ENCODE measurements around the gene ZNF197. TPM values are rescaled to one million over a fixed set of nuclear protein-coding genes. Genes with fewer than 3 reads are reported as not detected.
A peak's percentile ranks its signal among the peaks of the same experiment; 100 is the strongest.

Gene ZNF197
- total RNA-seq, 6 experiments from 2014 or later: 12.0 to 13.5 (median 12.2) TPM

- peaks cover 5% of the 10 kb centered on the region; the same call in 1 of the 2 replicates for H3K9me3 Mint-ChIP-seq
- no peak overlapping the region for H3K4me3 Mint-ChIP-seq
- TF ChIP-seq CTCF (IDR thresholded peaks at IDR 0.05): no peak
- no peaks in the 10 kb centered on the region for H3K4me1 Mint-ChIP-seq (ENCODE audit: low read depth)
- H3K27ac Mint-ChIP-seq: no peak overlapping the region
- DNase-seq: no peak
- no peaks in the 10 kb centered on the region for H3K27me3 Mint-ChIP-seq (ENCODE audit: insufficient read depth)
- peaks cover 44% of the 10 kb centered on the region for H3K36me3 Mint-ChIP-seq (ENCODE audit: low read depth)
These were observed 7.4 kb downstream of the ZNF197 start for GRCh38 chr3:44632193-44632592.

- H3K4me3 Mint-ChIP-seq: no peak overlapping the region
- no peak overlapping the region for H3K27ac Mint-ChIP-seq
- H3K4me1 Mint-ChIP-seq (ENCODE audit: low read depth): no peaks in the 10 kb centered on the region
- H3K9me3 Mint-ChIP-seq: peaks cover 45% of the 10 kb centered on the region
- no peak for DNase-seq
- no peak for TF ChIP-seq CTCF (IDR thresholded peaks at IDR 0.05)
- peaks cover 87% of the 10 kb centered on the region for H3K36me3 Mint-ChIP-seq (ENCODE audit: low read depth)
- H3K27me3 Mint-ChIP-seq (ENCODE audit: insufficient read depth): 0 out of 2 replicates have a peak, but pooled peaks cover 2% of the 10 kb centered on the region
These were observed 17.5 kb downstream of the ZNF197 start for GRCh38 chr3:44642337-44642736.

GRCh38 chr3:44643024-44643423 lies 18.2 kb downstream of the ZNF197 start:
- 0 out of 2 replicates have a peak, but pooled peaks cover 2% of the 10 kb centered on the region for H3K27me3 Mint-ChIP-seq (ENCODE audit: insufficient read depth)
- peaks cover 45% of the 10 kb centered on the region for H3K9me3 Mint-ChIP-seq
- H3K36me3 Mint-ChIP-seq (ENCODE audit: low read depth): peaks cover 81% of the 10 kb centered on the region
- H3K4me1 Mint-ChIP-seq (ENCODE audit: low read depth): peaks cover 6% of the 10 kb centered on the region
- H3K4me3 Mint-ChIP-seq: no peak overlapping the region
- H3K27ac Mint-ChIP-seq: no peak overlapping the region
- no peak for TF ChIP-seq CTCF (IDR thresholded peaks at IDR 0.05)
- DNase-seq: no peak

GRCh38 chr3:44647771-44648170 lies 22.9 kb downstream of the ZNF197 start:
- peaks cover 60% of the 10 kb centered on the region for H3K36me3 Mint-ChIP-seq (ENCODE audit: low read depth)
- TF ChIP-seq CTCF (IDR thresholded peaks at IDR 0.05): no peak
- DNase-seq: no peak
- 0 out of 2 replicates have a peak, but pooled peaks cover 2% of the 10 kb centered on the region for H3K27me3 Mint-ChIP-seq (ENCODE audit: insufficient read depth)
- peak overlapping the region; percentile 98 for H3K4me3 Mint-ChIP-seq
- H3K27ac Mint-ChIP-seq: peak overlapping the region; percentile 88
- H3K9me3 Mint-ChIP-seq: peaks cover 13% of the 10 kb centered on the region
- peaks cover 22% of the 10 kb centered on the region for H3K4me1 Mint-ChIP-seq (ENCODE audit: low read depth)

GRCh38 chr3:44648564-44649229 lies 23.9 kb downstream of the ZNF197 start, which contains the start of gene ZNF35:
Gene ZNF35 (plus strand): TSS chr3:44648732. CDS start chr3:44651068, 2,336 bp downstream.
- Mint-ChIP-seq H3K4me3 (peak within 1 kb of the TSS; percentile 98), H3K4me1 (ENCODE audit: low read depth) (peaks cover 22% of the 10 kb centered on the region), H3K36me3 (ENCODE audit: low read depth) (peaks cover 60% of the 10 kb centered on the region), H3K9me3 (peaks cover 3% of the 10 kb centered on the region), H3K27ac (peak within 1 kb of the TSS; percentile 88), H3K27me3 (ENCODE audit: insufficient read depth) (no peaks in the 10 kb centered on the region)
- DNase-seq: peak; percentile 86
- TF ChIP-seq CTCF (IDR thresholded peaks at IDR 0.05): no peak

Measured in HFFc6 (cell line).